Hepatocyte (in vitro differentiated cells): Measurements from ENCODE around the gene CRHR1.

Source experiments
- EZH2 ChIP-seq: fragments of 200-600 bp; sonication (generic); IDR thresholded peaks from 2 replicates; pipeline ENCODE4 v1.6.1; 2016; ENCODE audit warnings: antibody characterized with exemption, mild to moderate bottlenecking, borderline replicate concordance
- TF ChIP-seq, protein P1 (sequence below): fragments of 200-600 bp; sonication (generic); IDR thresholded peaks from 2 replicates; pipeline ENCODE4 v1.5.1; 2016; ENCODE audit warnings: antibody characterized with exemption, mild to moderate bottlenecking; ENCODE audit not compliant: poor library complexity

- TF ChIP-seq, protein P1, sequence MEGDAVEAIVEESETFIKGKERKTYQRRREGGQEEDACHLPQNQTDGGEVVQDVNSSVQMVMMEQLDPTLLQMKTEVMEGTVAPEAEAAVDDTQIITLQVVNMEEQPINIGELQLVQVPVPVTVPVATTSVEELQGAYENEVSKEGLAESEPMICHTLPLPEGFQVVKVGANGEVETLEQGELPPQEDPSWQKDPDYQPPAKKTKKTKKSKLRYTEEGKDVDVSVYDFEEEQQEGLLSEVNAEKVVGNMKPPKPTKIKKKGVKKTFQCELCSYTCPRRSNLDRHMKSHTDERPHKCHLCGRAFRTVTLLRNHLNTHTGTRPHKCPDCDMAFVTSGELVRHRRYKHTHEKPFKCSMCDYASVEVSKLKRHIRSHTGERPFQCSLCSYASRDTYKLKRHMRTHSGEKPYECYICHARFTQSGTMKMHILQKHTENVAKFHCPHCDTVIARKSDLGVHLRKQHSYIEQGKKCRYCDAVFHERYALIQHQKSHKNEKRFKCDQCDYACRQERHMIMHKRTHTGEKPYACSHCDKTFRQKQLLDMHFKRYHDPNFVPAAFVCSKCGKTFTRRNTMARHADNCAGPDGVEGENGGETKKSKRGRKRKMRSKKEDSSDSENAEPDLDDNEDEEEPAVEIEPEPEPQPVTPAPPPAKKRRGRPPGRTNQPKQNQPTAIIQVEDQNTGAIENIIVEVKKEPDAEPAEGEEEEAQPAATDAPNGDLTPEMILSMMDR = no peak
- no peak for TF ChIP-seq EZH2
Observed at GRCh38 chr17:45776896-45777295, 7.2 kb upstream of the CRHR1 start.
